NOMO-1 treated with dmso at 0.1 percent for 144 hours (cell line): Measurements from ENCODE around the gene FHDC1.
A peak's percentile ranks its signal among the peaks of the same experiment; 100 is the strongest.
"Not testable (repeated sequence)": the region's sequence is repeated elsewhere in the genome, so short reads cannot be mapped to it uniquely, and the experiment has no call there.

Experiments used
- DNase-seq: peaks from one replicate; lab custom pipeline; 2025; ENCODE audit not compliant: unreplicated experiment; lab: John Stamatoyannopoulos, UW

Gene FHDC1

GRCh38 chr4:152935631-152936445 is at the start of gene FHDC1:
TSS of gene FHDC1 (plus strand) at chr4:152936323. CDS start at chr4:152943058, 6,735 bp downstream.
- no peak for DNase-seq

- DNase-seq = no peak
These were observed 48.1 kb upstream of the FHDC1 start for GRCh38 chr4:152887981-152888380.

GRCh38 chr4:152892974-152893373 is 43.1 kb upstream of the FHDC1 start:
- DNase-seq = no peak

- DNase-seq = no peak
These were observed 41.5 kb upstream of the FHDC1 start for GRCh38 chr4:152894673-152895072.

- peak; percentile 3 for DNase-seq
These were observed 39.3 kb upstream of the FHDC1 start for GRCh38 chr4:152896811-152897210.

- DNase-seq = not testable (repeated sequence)
These were observed 38.0 kb upstream of the FHDC1 start for GRCh38 chr4:152898133-152898532.

- DNase-seq = no peak
These were observed 37.5 kb upstream of the FHDC1 start for GRCh38 chr4:152898606-152899005.

GRCh38 chr4:152900395-152900794 is 35.7 kb upstream of the FHDC1 start:
- no peak for DNase-seq

GRCh38 chr4:152901205-152901604 is 34.9 kb upstream of the FHDC1 start:
- no peak for DNase-seq

GRCh38 chr4:152903658-152904057 is 32.5 kb upstream of the FHDC1 start:
- DNase-seq = no peak

- no peak for DNase-seq
These were observed 26.2 kb upstream of the FHDC1 start for GRCh38 chr4:152909901-152910300.

- DNase-seq = no peak
These were observed 25.6 kb upstream of the FHDC1 start for GRCh38 chr4:152910521-152910920.

- no peak for DNase-seq
These were observed 18.4 kb upstream of the FHDC1 start for GRCh38 chr4:152917543-152918395.

- DNase-seq = no peak
These were observed 16.3 kb upstream of the FHDC1 start for GRCh38 chr4:152919826-152920225.

- no peak for DNase-seq
These were observed 15.4 kb upstream of the FHDC1 start for GRCh38 chr4:152920768-152921167.

GRCh38 chr4:152921284-152921683 is 14.8 kb upstream of the FHDC1 start:
- no peak for DNase-seq

- no peak for DNase-seq
These were observed 10.3 kb upstream of the FHDC1 start for GRCh38 chr4:152925851-152926250.

- no peak for DNase-seq
These were observed 9.2 kb upstream of the FHDC1 start for GRCh38 chr4:152926959-152927358.

GRCh38 chr4:152927737-152928136 is 8.4 kb upstream of the FHDC1 start:
- peak; percentile 18 for DNase-seq

- DNase-seq = no peak
These were observed 7.8 kb upstream of the FHDC1 start for GRCh38 chr4:152928286-152928685.

GRCh38 chr4:152929888-152930287 is 6.2 kb upstream of the FHDC1 start:
- no peak for DNase-seq

GRCh38 chr4:152935143-152935542 is 980 bp upstream of the FHDC1 start:
- DNase-seq = no peak
